C4-2B (cell line): ENCODE measurements around the gene TASP1.

Experiments
- ZFX ChIP-seq: fragments of 450-650 bp; IDR thresholded peaks from 2 replicates; pipeline ENCODE4 v1.6.1; 2017
- TF ChIP-seq, protein P1 (sequence below): fragments of 450-650 bp; conservative IDR thresholded peaks from 2 replicates; pipeline ENCODE4 v1.5.1; 2017; ENCODE audit warnings: mild to moderate bottlenecking

GRCh38 chr20:13418263-13419229, 220.2 kb downstream of the TASP1 start:
- TF ChIP-seq, protein P1, sequence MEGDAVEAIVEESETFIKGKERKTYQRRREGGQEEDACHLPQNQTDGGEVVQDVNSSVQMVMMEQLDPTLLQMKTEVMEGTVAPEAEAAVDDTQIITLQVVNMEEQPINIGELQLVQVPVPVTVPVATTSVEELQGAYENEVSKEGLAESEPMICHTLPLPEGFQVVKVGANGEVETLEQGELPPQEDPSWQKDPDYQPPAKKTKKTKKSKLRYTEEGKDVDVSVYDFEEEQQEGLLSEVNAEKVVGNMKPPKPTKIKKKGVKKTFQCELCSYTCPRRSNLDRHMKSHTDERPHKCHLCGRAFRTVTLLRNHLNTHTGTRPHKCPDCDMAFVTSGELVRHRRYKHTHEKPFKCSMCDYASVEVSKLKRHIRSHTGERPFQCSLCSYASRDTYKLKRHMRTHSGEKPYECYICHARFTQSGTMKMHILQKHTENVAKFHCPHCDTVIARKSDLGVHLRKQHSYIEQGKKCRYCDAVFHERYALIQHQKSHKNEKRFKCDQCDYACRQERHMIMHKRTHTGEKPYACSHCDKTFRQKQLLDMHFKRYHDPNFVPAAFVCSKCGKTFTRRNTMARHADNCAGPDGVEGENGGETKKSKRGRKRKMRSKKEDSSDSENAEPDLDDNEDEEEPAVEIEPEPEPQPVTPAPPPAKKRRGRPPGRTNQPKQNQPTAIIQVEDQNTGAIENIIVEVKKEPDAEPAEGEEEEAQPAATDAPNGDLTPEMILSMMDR = no peak
- TF ChIP-seq ZFX = no peak
